HEK293 (cell line): ENCODE measurements around the gene RO60.

Experiments
- CTCF ChIA-PET: fragments of 350-600 bp; formaldehyde crosslinking; extraction: SDS; loops from one replicate; lab custom pipeline; 2021; ENCODE audit warnings: antibody characterized with exemption; lab: Yijun Ruan, JAX
- POLR2A ChIA-PET: fragments of 300-600 bp; formaldehyde crosslinking; extraction: SDS; loops from one replicate; lab custom pipeline; 2020; ENCODE audit warnings: antibody characterized with exemption, inconsistent platforms; lab: Yijun Ruan, JAX
- H3K27ac ChIP-seq: fragments of 200-500 bp; sonication (Bioruptor generic); 2 replicates; pipeline ENCODE4 v1.5.1; 2014; ENCODE audit warnings: low read depth, low read length, control low read depth, inconsistent platforms; ENCODE audit errors: extremely low read depth
- H3K36me3 ChIP-seq, 2 experiments: fragments of 200-500 bp in 1 of 2; sonication (Bioruptor generic) in 1 of 2; 1 replicate in 1 of 2; 2 replicates in 1 of 2; pipeline ENCODE4 v1.5.1; 2014 to 2017; ENCODE audit warnings: inconsistent platforms in 2 of 2, low read length in 2 of 2; ENCODE audit not compliant: control insufficient read depth in 2 of 2, insufficient read depth in 1 of 2
- H3K4me1 ChIP-seq: fragments of 200-500 bp; sonication (Bioruptor generic); 2 replicates; pipeline ENCODE4 v1.5.1; 2014; ENCODE audit warnings: mild to moderate bottlenecking, low read length, inconsistent platforms; ENCODE audit not compliant: control insufficient read depth, insufficient read depth
- H3K4me3 ChIP-seq: 2 replicates; pipeline ENCODE4 v1.5.1; 2011; ENCODE audit warnings: low read depth, mild to moderate bottlenecking, control low read depth, low read length, moderate library complexity
- H3K9me3 ChIP-seq: fragments of 200-500 bp; sonication (Bioruptor generic); 2 replicates; pipeline ENCODE4 v1.5.1; 2014; ENCODE audit warnings: low read depth, low read length, inconsistent platforms; ENCODE audit not compliant: control insufficient read depth, insufficient read depth
- FEZF1 ChIP-seq: fragments of 450-650 bp; formaldehyde crosslinking; IDR thresholded peaks from 2 replicates; pipeline ENCODE4 v1.5.1; 2016; ENCODE audit warnings: missing biosample characterization, missing genetic modification characterization
- KLF1 ChIP-seq: fragments of 450-650 bp; formaldehyde crosslinking; IDR thresholded peaks from 2 replicates; pipeline ENCODE4 v1.5.1; 2016; ENCODE audit warnings: missing biosample characterization, missing genetic modification characterization
- KLF7 ChIP-seq: fragments of 450-650 bp; formaldehyde crosslinking; IDR thresholded peaks from 2 replicates; pipeline ENCODE4 v1.5.1; 2016; ENCODE audit warnings: missing biosample characterization, missing genetic modification characterization, borderline replicate concordance
- KLF9 ChIP-seq: fragments of 450-650 bp; formaldehyde crosslinking; IDR thresholded peaks from 2 replicates; pipeline ENCODE4 v1.5.1; 2016; ENCODE audit warnings: missing biosample characterization, missing genetic modification characterization, low read depth
- PRDM1 ChIP-seq: fragments of 450-650 bp; formaldehyde crosslinking; IDR thresholded peaks from 2 replicates; pipeline ENCODE4; 2016; ENCODE audit warnings: missing biosample characterization, missing genetic modification characterization
- REPIN1 ChIP-seq: fragments of 450-650 bp; formaldehyde crosslinking; IDR thresholded peaks from 2 replicates; pipeline ENCODE4 v1.5.1; 2017; ENCODE audit warnings: missing biosample characterization, missing genetic modification characterization, low read depth
- SP2 ChIP-seq: fragments of 450-650 bp; formaldehyde crosslinking; IDR thresholded peaks from 2 replicates; pipeline ENCODE4 v1.5.1; 2016; ENCODE audit warnings: missing biosample characterization, missing genetic modification characterization
- SP7 ChIP-seq: fragments of 450-650 bp; formaldehyde crosslinking; IDR thresholded peaks from 2 replicates; pipeline ENCODE4 v1.5.1; 2016; ENCODE audit warnings: missing biosample characterization, missing genetic modification characterization
- TSHZ1 ChIP-seq: fragments of 450-650 bp; formaldehyde crosslinking; IDR thresholded peaks from 2 replicates; pipeline ENCODE4 v1.5.1; 2016; ENCODE audit warnings: missing biosample characterization, missing genetic modification characterization, borderline replicate concordance
- YY1 ChIP-seq: fragments of 450-650 bp; formaldehyde crosslinking; IDR thresholded peaks from 2 replicates; pipeline ENCODE4 v1.5.1; 2018; ENCODE audit warnings: missing biosample characterization, missing genetic modification characterization
- ZBTB1 ChIP-seq: fragments of 450-650 bp; formaldehyde crosslinking; IDR thresholded peaks from 2 replicates; pipeline ENCODE4 v1.5.1; 2016; ENCODE audit warnings: missing biosample characterization, missing genetic modification characterization
- ZBTB48 ChIP-seq: fragments of 450-650 bp; formaldehyde crosslinking; IDR thresholded peaks from 2 replicates; pipeline ENCODE4 v1.5.1; 2016; ENCODE audit warnings: missing biosample characterization, missing genetic modification characterization
- ZEB2 ChIP-seq: fragments of 450-650 bp; formaldehyde crosslinking; IDR thresholded peaks from 2 replicates; pipeline ENCODE4 v1.5.1; 2016; ENCODE audit warnings: missing biosample characterization, missing genetic modification characterization
- ZFHX2 ChIP-seq: fragments of 450-650 bp; formaldehyde crosslinking; conservative IDR thresholded peaks from 2 replicates; pipeline ENCODE4 v1.5.1; 2016; ENCODE audit warnings: missing biosample characterization, missing genetic modification characterization
- ZNF146 ChIP-seq: fragments of 450-650 bp; formaldehyde crosslinking; IDR thresholded peaks from 2 replicates; pipeline ENCODE4 v1.5.1; 2016; ENCODE audit warnings: missing biosample characterization, missing genetic modification characterization
- ZNF23 ChIP-seq: fragments of 450-650 bp; formaldehyde crosslinking; IDR thresholded peaks from 2 replicates; pipeline ENCODE4 v1.5.1; 2016; ENCODE audit warnings: missing biosample characterization, missing genetic modification characterization, borderline replicate concordance
- ZNF350 ChIP-seq: fragments of 450-650 bp; formaldehyde crosslinking; IDR thresholded peaks from 2 replicates; pipeline ENCODE4 v1.5.0; 2017; ENCODE audit warnings: missing biosample characterization, mild to moderate bottlenecking, missing genetic modification characterization
- ZNF488 ChIP-seq: fragments of 450-650 bp; formaldehyde crosslinking; IDR thresholded peaks from 2 replicates; pipeline ENCODE4 v1.5.1; 2016; ENCODE audit warnings: missing biosample characterization, missing genetic modification characterization
- ZNF596 ChIP-seq: fragments of 450-650 bp; IDR thresholded peaks from 2 replicates; pipeline ENCODE4 v1.5.0; 2018; ENCODE audit warnings: missing biosample characterization, mild to moderate bottlenecking, missing genetic modification characterization, moderate library complexity
- ZNF600 ChIP-seq: fragments of 450-650 bp; formaldehyde crosslinking; IDR thresholded peaks from 2 replicates; pipeline ENCODE4 v1.5.1; 2016; ENCODE audit warnings: missing biosample characterization, missing genetic modification characterization
- ZNF610 ChIP-seq: fragments of 450-650 bp; formaldehyde crosslinking; IDR thresholded peaks from 2 replicates; pipeline ENCODE4 v1.5.1; 2016; ENCODE audit warnings: missing biosample characterization, missing genetic modification characterization, borderline replicate concordance
- ZNF660 ChIP-seq: fragments of 450-650 bp; IDR thresholded peaks from 2 replicates; pipeline ENCODE4 v1.5.1; 2018; ENCODE audit warnings: missing biosample characterization, mild to moderate bottlenecking, missing genetic modification characterization
- ZNF785 ChIP-seq: fragments of 450-650 bp; formaldehyde crosslinking; IDR thresholded peaks from 2 replicates; pipeline ENCODE4 v1.5.1; 2016; ENCODE audit warnings: missing biosample characterization, missing genetic modification characterization
- ZSCAN23 ChIP-seq: fragments of 450-650 bp; formaldehyde crosslinking; IDR thresholded peaks from 2 replicates; pipeline ENCODE4 v1.5.1; 2016; ENCODE audit warnings: missing biosample characterization, missing genetic modification characterization
- TF ChIP-seq, protein P1 (sequence below): fragments of 450-650 bp; formaldehyde crosslinking; IDR thresholded peaks from 2 replicates; pipeline ENCODE4 v1.5.1; 2017; ENCODE audit warnings: missing biosample characterization, mild to moderate bottlenecking, missing genetic modification characterization, moderate library complexity
- TF ChIP-seq, protein P2 (sequence below): fragments of 450-650 bp; formaldehyde crosslinking; IDR thresholded peaks from 2 replicates; pipeline ENCODE4; 2016; ENCODE audit warnings: missing biosample characterization, missing genetic modification characterization
- TF ChIP-seq, protein P3 (sequence below): fragments of 450-650 bp; formaldehyde crosslinking; IDR thresholded peaks from 2 replicates; pipeline ENCODE4 v1.5.1; 2017; ENCODE audit warnings: missing biosample characterization, missing genetic modification characterization

Gene RO60

DNA sequence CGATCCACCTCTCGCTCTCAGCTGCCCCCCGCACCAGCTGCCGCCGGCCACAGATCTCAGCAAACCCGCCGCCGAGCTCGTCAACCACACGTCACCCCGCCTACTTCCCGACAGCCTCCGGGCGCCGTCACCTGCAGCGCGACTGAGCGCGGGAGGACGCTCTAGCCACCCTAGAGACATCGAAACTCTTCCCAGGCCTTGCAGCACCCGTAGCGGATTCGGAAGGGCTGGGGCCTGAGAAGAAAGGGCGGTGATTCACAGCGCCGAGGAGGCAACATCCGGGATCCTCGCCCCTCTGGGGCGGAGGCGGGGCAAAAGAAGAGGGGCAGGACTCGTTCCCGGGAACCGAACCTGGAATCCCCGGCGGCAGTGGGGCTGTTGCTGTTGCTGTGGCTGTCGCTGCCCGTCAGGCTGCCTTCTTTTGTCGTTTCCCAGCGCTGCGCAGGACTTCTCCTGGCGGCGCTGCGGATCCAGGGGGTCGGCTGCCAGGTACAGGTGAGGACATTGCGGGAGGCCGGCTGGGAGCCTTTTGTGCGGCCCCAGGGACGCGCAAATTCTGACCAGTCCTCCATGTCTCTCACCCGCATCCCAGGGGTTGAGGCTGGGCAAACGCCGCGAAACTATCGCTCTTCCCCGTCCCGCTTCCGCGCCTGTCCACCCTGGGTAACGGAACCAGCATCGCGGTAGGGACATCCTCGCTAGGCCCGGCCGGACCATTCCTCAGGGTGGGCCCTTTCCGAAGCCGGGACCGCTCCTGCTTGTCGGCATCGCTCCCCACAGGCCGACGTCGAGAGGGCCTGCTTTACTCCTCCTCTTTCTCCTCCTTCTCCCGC lies at the start of gene RO60, which contains the start of gene UCHL5:
Gene RO60 (plus strand): TSS at position 331 of the 833 bp plus-strand sequence. CDS start 9,443 bp downstream, outside the sequence.
Gene UCHL5 (minus strand): TSS at position 79 of the 833 bp plus-strand sequence. CDS start 100 bp downstream, outside the sequence.
- Histone ChIP-seq H3K36me3 (peaks cover 0 to 3% of the 10 kb centered on the region in 2 experiments; a peak in 1 of 3 replicates), H3K9me3 (no peaks in the 10 kb centered on the region), H3K4me1 (no peaks in the 10 kb centered on the region), H3K27ac (peak within 1 kb of the TSS; percentile 93), H3K4me3 (peak within 1 kb of the TSS; percentile 100)
- ChIA-PET POLR2A (interaction anchor here (0.5 to 2.2 kb wide), 13 partner anchors 11 to 253 kb away, joined by 3 to 28 read pairs (median 5); partner anchors contain the start of genes CDC73, GLRX2 and RGS2), CTCF (interaction anchor here (0.9 to 1.6 kb wide), 2 partner anchors 14 to 61 kb away, joined by 3 to 5 read pairs; no protein-coding TSS in a partner anchor)
- peak; percentile 92 for TF ChIP-seq SP7
- TF ChIP-seq ZNF610 (tag by site-specific recombination): peak; percentile 79
- TF ChIP-seq KLF9 (tag by site-specific recombination): peak; percentile 69; the same call in 1 of the 2 replicates
- peak; percentile 78; the same call in 1 of the 2 replicates for TF ChIP-seq ZBTB1 (tag by site-specific recombination)
- no peak for TF ChIP-seq ZNF23 (tag by site-specific recombination)
- TF ChIP-seq TSHZ1: peak; percentile 82; the same call in 1 of the 2 replicates
- peak; percentile 65 for TF ChIP-seq KLF1
- TF ChIP-seq, protein P1, sequence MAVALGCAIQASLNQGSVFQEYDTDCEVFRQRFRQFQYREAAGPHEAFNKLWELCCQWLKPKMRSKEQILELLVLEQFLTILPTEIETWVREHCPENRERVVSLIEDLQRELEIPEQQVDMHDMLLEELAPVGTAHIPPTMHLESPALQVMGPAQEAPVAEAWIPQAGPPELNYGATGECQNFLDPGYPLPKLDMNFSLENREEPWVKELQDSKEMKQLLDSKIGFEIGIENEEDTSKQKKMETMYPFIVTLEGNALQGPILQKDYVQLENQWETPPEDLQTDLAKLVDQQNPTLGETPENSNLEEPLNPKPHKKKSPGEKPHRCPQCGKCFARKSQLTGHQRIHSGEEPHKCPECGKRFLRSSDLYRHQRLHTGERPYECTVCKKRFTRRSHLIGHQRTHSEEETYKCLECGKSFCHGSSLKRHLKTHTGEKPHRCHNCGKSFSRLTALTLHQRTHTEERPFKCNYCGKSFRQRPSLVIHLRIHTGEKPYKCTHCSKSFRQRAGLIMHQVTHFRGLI (tag by site-specific recombination): 0 out of 2 replicates have a peak, but pooled peaks have one; percentile 14
- TF ChIP-seq ZNF596: no peak
- TF ChIP-seq ZSCAN23 (tag by site-specific recombination): 0 out of 2 replicates have a peak, but pooled peaks have one; percentile 2
- TF ChIP-seq ZNF488 (tag by site-specific recombination): no peak
- TF ChIP-seq REPIN1: peak; percentile 16; the same call in 1 of the 2 replicates
- peak; percentile 98 for TF ChIP-seq ZEB2 (tag by site-specific recombination)
- TF ChIP-seq ZNF785 (tag by site-specific recombination): no peak
- TF ChIP-seq SP2 (tag by site-specific recombination): peak; percentile 93
- TF ChIP-seq ZFHX2 (tag by site-specific recombination): peak; percentile 85
- TF ChIP-seq ZBTB48 (tag by site-specific recombination): peak; percentile 68
- 0 out of 2 replicates have a peak, but pooled peaks have one; percentile 24 for TF ChIP-seq ZNF146
- TF ChIP-seq ZNF660 (tag by site-specific recombination): peak; percentile 94
- TF ChIP-seq PRDM1 (tag by site-specific recombination): peak; percentile 55
- TF ChIP-seq, protein P2, sequence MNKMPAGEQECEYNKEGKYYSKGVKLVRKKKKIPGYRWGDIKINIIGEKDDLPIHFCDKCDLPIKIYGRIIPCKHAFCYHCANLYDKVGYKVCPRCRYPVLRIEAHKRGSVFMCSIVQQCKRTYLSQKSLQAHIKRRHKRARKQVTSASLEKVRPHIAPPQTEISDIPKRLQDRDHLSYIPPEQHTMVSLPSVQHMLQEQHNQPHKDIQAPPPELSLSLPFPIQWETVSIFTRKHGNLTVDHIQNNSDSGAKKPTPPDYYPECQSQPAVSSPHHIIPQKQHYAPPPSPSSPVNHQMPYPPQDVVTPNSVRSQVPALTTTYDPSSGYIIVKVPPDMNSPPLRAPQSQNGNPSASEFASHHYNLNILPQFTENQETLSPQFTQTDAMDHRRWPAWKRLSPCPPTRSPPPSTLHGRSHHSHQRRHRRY (tag by site-specific recombination): no peak
- TF ChIP-seq, protein P3, sequence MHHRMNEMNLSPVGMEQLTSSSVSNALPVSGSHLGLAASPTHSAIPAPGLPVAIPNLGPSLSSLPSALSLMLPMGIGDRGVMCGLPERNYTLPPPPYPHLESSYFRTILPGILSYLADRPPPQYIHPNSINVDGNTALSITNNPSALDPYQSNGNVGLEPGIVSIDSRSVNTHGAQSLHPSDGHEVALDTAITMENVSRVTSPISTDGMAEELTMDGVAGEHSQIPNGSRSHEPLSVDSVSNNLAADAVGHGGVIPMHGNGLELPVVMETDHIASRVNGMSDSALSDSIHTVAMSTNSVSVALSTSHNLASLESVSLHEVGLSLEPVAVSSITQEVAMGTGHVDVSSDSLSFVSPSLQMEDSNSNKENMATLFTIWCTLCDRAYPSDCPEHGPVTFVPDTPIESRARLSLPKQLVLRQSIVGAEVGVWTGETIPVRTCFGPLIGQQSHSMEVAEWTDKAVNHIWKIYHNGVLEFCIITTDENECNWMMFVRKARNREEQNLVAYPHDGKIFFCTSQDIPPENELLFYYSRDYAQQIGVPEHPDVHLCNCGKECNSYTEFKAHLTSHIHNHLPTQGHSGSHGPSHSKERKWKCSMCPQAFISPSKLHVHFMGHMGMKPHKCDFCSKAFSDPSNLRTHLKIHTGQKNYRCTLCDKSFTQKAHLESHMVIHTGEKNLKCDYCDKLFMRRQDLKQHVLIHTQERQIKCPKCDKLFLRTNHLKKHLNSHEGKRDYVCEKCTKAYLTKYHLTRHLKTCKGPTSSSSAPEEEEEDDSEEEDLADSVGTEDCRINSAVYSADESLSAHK (tag by site-specific recombination): peak; percentile 63
- TF ChIP-seq YY1 (tag by site-specific recombination): peak; percentile 26; the same call in 1 of the 2 replicates
- peak; percentile 5; the same call in 1 of the 2 replicates for TF ChIP-seq FEZF1 (tag by site-specific recombination)
- peak; percentile 74 for TF ChIP-seq ZNF600
- TF ChIP-seq ZNF350 (tag by site-specific recombination): no peak
- peak; percentile 84; the same call in 1 of the 2 replicates for TF ChIP-seq KLF7 (tag by site-specific recombination)
